Measurements from ENCODE around the gene HNRNPK.
"Not testable (repeated sequence)": the region's sequence is repeated elsewhere in the genome, so short reads cannot be mapped to it uniquely, and the experiment has no call there.

Gene HNRNPK

GRCh38 chr9:83976372-83976771, 3.6 kb downstream of the HNRNPK start:
- no peak for DNase-seq (ENCODE audit: low spot score)

GRCh38 chr9:83975300-83975699, 4.7 kb downstream of the HNRNPK start:
- DNase-seq (ENCODE audit: low spot score), result no peak

GRCh38 chr9:83972286-83972685, 7.7 kb downstream of the HNRNPK start:
- DNase-seq (ENCODE audit: low spot score), result no peak

GRCh38 chr9:83971485-83971884, 8.5 kb downstream of the HNRNPK start:
- DNase-seq (ENCODE audit: low spot score), result no peak

- no peak for DNase-seq (ENCODE audit: low spot score)
These were observed 10.4 kb downstream of the HNRNPK start for GRCh38 chr9:83969602-83970001.

GRCh38 chr9:83967073-83967472, 12.9 kb downstream of the HNRNPK start:
- no peak for DNase-seq (ENCODE audit: low spot score)

GRCh38 chr9:83966209-83966582, 13.8 kb downstream of the HNRNPK start:
- DNase-seq (ENCODE audit: low spot score), result no peak

- DNase-seq (ENCODE audit: low spot score), result no peak
These were observed 14.4 kb downstream of the HNRNPK start for GRCh38 chr9:83965350-83966208.

- DNase-seq (ENCODE audit: low spot score), result no peak
These were observed 15.1 kb downstream of the HNRNPK start for GRCh38 chr9:83964973-83965349.

- DNase-seq (ENCODE audit: low spot score), result no peak
These were observed 17.9 kb downstream of the HNRNPK start for GRCh38 chr9:83962165-83962564.

GRCh38 chr9:83960991-83961390, 19.0 kb downstream of the HNRNPK start:
- no peak for DNase-seq (ENCODE audit: low spot score)

- no peak for DNase-seq (ENCODE audit: low spot score)
These were observed 21.0 kb downstream of the HNRNPK start for GRCh38 chr9:83959061-83959460.

GRCh38 chr9:83957248-83957513, 22.8 kb downstream of the HNRNPK start:
- no peak for DNase-seq (ENCODE audit: low spot score)

GRCh38 chr9:83956436-83957247, 23.4 kb downstream of the HNRNPK start:
- DNase-seq (ENCODE audit: low spot score), result peak; percentile 91

GRCh38 chr9:83956086-83956435, 24.0 kb downstream of the HNRNPK start:
- no peak for DNase-seq (ENCODE audit: low spot score)

GRCh38 chr9:83948096-83948495, 31.9 kb downstream of the HNRNPK start:
- not testable (repeated sequence) for DNase-seq (ENCODE audit: low spot score)

GRCh38 chr9:83940590-83941303, 39.3 kb downstream of the HNRNPK start:
- DNase-seq (ENCODE audit: low spot score), result no peak

GRCh38 chr9:83937861-83938455, 42.1 kb downstream of the HNRNPK start:
- no peak for DNase-seq (ENCODE audit: low spot score)

GRCh38 chr9:83936523-83936922, 43.5 kb downstream of the HNRNPK start:
- DNase-seq (ENCODE audit: low spot score), result no peak

GRCh38 chr9:83935276-83935935, 44.6 kb downstream of the HNRNPK start:
- DNase-seq (ENCODE audit: low spot score), result no peak

GRCh38 chr9:83934569-83935275, 45.3 kb downstream of the HNRNPK start:
- DNase-seq (ENCODE audit: low spot score), result no peak

Data from left forelimb (tissue), 1 donor.